ENCODE results near the gene U2AF1L4. TPM values are rescaled to one million over a fixed set of nuclear protein-coding genes. Genes with fewer than 3 reads are reported as not detected.

U2AF1L4 gene
- total and polyA plus RNA-seq, 3 experiments from 2014 or later, result 29.0 to 37.5 (median 32.2) TPM

DNA sequence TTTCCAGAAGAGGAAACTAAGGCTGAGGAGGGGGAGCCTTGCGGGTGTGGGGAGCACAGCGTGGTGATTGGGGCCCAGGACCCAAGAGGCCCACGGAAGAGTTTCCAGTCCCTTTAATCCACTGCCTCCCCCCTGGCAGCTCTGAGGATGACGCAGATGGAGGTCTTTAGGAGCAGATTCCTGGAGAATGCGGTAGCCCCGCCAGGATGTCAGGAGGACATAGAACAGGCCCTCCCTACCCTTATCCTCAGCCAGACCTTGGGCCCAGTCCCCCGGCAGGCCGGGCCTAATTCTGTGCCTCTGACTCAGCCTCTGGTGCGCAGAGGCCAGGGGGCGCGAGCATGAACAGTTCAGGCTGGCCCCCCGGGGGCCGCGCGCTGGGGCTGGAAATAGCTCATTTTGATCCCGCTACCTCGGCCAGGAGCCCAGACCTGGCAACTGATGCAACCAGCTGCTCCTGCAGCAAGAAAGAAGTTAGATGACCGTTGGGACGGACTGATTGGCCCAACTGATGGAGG lies 12.1 kb upstream of the U2AF1L4 start:
- Mint-ChIP-seq H3K4me1 (peaks cover 23 to 47% (median 24%) of the 10 kb centered on the region in 3 donors), H3K9me3 (peaks cover 0 to 2% (median 0%) of the 10 kb centered on the region in 5 donors), H3K27me3 (peaks cover 0 to 4% of the 10 kb centered on the region in 2 donors), H3K36me3 (peaks cover 3 to 49% (median 9%) of the 10 kb centered on the region in 3 donors), H3K4me3 (peak overlapping the region; percentile 93 to 100 (median 95)), H3K27ac (peak overlapping the region in 6 of 8 donors; percentile 14 to 98 (median 94))
- POLR2A ChIA-PET, result interaction anchor here (0.7 to 1.4 kb wide), 4 partner anchors 9 to 202 kb away, joined by 3 to 5 read pairs (median 4); partner anchors contain the start of gene LIN37
- peaks cover 22% of the 10 kb centered on the region for H3K4me1 ChIP-seq (ENCODE audit: insufficient read depth, low read length)
- CTCF ChIA-PET, result no interaction called here
- peak overlapping the region; percentile 45 for H3K4me3 ChIP-seq (ENCODE audit: low read length)
- peaks cover 12% of the 10 kb centered on the region for H3K36me3 ChIP-seq (ENCODE audit: insufficient read depth, low read length)
- no peak for DNase-seq
- H3K27ac ChIP-seq (ENCODE audit: low read depth, low read length), result peak overlapping the region; percentile 67
- H3K9me3 ChIP-seq (ENCODE audit: low read length), result no peaks in the 10 kb centered on the region
- no peaks in the 10 kb centered on the region for H3K27me3 ChIP-seq (ENCODE audit: insufficient read depth, low read length, poor library complexity, severe bottlenecking)

DNA sequence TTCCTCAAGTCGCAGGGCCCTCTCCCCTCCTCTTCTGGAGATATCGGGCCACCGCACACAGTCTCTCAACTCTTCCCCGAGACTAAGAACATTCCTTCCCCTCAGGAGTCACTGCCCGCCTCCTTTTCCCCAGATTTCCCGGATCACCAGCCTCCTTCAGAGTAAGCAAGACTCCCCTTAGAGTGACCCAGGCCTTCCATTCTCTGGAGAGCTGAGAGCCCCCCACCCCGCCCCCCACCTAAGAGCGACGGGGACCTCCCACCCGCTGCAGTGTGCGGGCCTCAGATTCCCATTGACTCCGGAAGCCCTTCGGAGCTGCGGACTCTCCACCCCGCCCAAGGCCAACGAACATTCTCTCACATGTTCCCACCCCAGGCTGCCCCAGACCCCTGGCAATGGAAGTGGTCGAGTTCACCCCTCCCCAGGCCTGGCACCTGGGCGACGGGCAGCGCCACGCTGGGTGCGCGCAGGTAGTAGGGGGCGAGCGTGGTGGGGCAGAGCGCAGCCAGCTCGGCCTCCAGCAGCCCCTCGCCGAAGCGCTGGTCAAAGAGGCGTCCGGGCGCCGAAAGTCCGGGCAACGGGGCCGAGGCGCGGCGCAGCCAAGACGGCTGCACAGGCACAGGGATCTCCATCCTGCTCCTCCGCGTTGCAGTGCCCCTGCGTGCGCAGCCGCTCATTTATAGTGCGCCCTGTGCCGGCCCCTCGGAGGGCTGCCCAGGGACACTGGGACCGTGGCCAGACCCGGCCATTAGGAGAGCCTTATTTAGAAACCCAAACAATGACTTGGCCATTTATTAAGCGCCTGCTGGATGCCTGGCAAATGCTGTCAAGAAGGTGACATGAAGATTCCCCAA lies 11.4 kb upstream of the U2AF1L4 start, which contains the start of gene HSPB6:
Gene HSPB6, minus strand, starts transcription at position 653 of the 854 bp plus-strand sequence. Its CDS starts 21 bp downstream, at position 632.
- Histone ChIP-seq H3K4me3 (ENCODE audit: low read length) (peak within 1 kb of the TSS; percentile 45), H3K9me3 (ENCODE audit: low read length) (no peaks in the 10 kb centered on the region), H3K27me3 (ENCODE audit: insufficient read depth, low read length, poor library complexity, severe bottlenecking) (no peaks in the 10 kb centered on the region), H3K4me1 (ENCODE audit: insufficient read depth, low read length) (peaks cover 22% of the 10 kb centered on the region), H3K27ac (ENCODE audit: low read depth, low read length) (peak within 1 kb of the TSS; percentile 67), H3K36me3 (ENCODE audit: insufficient read depth, low read length) (peaks cover 12% of the 10 kb centered on the region)
- CTCF ChIA-PET, result interaction anchor here (0.6 kb wide), 1 partner anchor 69 kb away, joined by 3 read pairs; no protein-coding TSS in a partner anchor
- peaks cover 0 to 2% (median 0%) of the 10 kb centered on the region in 5 donors for H3K9me3 Mint-ChIP-seq
- no peak for DNase-seq
- peak within 1 kb of the TSS; percentile 86 to 98 (median 94) for H3K27ac Mint-ChIP-seq
- POLR2A ChIA-PET, result interaction anchor here (1.0 to 1.4 kb wide), 3 partner anchors 8 to 16 kb away, joined by 3 to 5 read pairs (median 4); partner anchors contain the start of gene LIN37
- peaks cover 23 to 47% (median 24%) of the 10 kb centered on the region in 3 donors for H3K4me1 Mint-ChIP-seq
- peaks cover 3 to 45% (median 9%) of the 10 kb centered on the region in 3 donors for H3K36me3 Mint-ChIP-seq
- H3K27me3 Mint-ChIP-seq, result peaks cover 0 to 4% of the 10 kb centered on the region in 2 donors
- H3K4me3 Mint-ChIP-seq, result peak within 1 kb of the TSS; percentile 93 to 100 (median 95)

DNA sequence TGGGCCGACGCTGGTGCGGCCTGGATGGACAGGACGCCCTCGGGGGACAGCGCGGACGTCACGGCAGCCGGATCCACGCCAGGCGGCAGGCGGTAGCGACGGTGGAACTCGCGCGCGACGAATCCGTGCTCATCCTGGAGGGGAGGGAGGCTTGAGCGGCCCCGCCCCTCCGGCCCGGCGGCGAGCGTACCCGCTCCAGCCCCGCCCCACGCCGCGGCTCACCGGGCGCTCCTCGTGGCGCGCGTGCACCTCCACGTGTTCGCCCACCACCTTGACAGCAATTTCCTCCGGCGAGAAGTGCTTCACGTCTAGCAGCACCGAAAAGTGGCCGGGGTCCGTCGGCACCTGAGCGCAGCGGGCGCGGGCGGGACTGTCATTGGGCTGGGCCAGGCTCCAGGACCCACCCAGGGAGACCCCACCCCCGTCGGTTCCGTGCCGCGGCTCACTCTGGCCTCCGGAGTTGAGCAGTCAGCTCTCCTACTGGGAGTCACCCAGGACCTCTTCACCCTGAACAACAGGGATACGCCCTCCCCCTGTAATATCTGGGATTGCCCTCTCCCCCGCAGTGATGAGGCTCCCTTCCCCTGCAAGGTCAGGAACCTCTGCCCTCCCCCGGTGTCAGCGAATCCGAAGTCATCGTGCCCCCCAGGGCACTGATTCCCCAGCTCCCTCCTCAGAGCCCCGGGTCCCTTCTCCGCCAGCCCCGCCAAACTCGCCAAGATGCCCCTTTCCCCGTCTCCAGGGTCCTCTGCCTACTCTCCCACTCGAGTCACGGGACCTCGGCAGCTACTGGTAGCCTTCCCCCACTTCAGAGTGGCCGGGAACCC lies 10.5 kb upstream of the U2AF1L4 start:
- POLR2A ChIA-PET, result no interaction called here
- H3K4me3 ChIP-seq (ENCODE audit: low read length), result no peak overlapping the region
- Mint-ChIP-seq H3K4me3 (peak overlapping the region in 5 of 7 donors; percentile 17 to 55 (median 42)), H3K9me3 (peaks cover 0 to 2% (median 0%) of the 10 kb centered on the region in 5 donors), H3K36me3 (peaks cover 3 to 43% (median 9%) of the 10 kb centered on the region in 3 donors), H3K27me3 (peaks cover 0 to 4% of the 10 kb centered on the region in 2 donors), H3K4me1 (peaks cover 23 to 44% (median 24%) of the 10 kb centered on the region in 3 donors), H3K27ac (peak overlapping the region in 2 of 8 donors; percentile 12 to 33)
- no peaks in the 10 kb centered on the region for H3K27me3 ChIP-seq (ENCODE audit: insufficient read depth, low read length, poor library complexity, severe bottlenecking)
- no peak overlapping the region for H3K27ac ChIP-seq (ENCODE audit: low read depth, low read length)
- peaks cover 22% of the 10 kb centered on the region for H3K4me1 ChIP-seq (ENCODE audit: insufficient read depth, low read length)
- CTCF ChIA-PET, result no interaction called here
- no peaks in the 10 kb centered on the region for H3K9me3 ChIP-seq (ENCODE audit: low read length)
- peaks cover 8% of the 10 kb centered on the region for H3K36me3 ChIP-seq (ENCODE audit: insufficient read depth, low read length)
- peak in 4 of 5 donors; percentile 32 to 53 (median 38) for DNase-seq

DNA sequence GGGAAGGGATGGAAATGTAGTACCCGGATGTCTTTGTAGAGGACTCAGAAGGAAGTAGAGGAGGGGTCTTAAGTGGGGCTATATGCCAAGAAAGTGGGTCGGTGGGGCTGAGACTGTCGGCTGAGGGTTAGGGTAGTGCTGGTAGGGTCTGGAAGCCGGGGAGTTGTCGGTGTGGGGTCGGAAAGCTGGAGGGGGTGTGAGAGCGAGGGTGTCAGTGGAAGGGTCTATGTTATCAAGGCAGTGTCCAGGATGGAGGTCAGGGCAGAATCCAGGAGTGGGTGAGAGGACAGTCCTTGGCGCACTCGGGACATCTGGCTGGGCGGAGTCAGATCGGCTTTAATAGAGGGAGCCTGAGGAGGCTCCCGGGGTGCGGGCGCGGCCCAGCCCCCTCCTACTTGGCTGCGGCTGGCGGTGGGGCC lies 9.9 kb upstream of the U2AF1L4 start:
- ChIA-PET POLR2A (no interaction called here), CTCF (no interaction called here)
- DNase-seq, result no peak
- Histone ChIP-seq H3K27me3 (ENCODE audit: insufficient read depth, low read length, poor library complexity, severe bottlenecking) (no peaks in the 10 kb centered on the region), H3K4me3 (ENCODE audit: low read length) (no peak overlapping the region), H3K27ac (ENCODE audit: low read depth, low read length) (no peak overlapping the region), H3K36me3 (ENCODE audit: insufficient read depth, low read length) (peaks cover 7% of the 10 kb centered on the region), H3K9me3 (ENCODE audit: low read length) (no peaks in the 10 kb centered on the region), H3K4me1 (ENCODE audit: insufficient read depth, low read length) (peaks cover 22% of the 10 kb centered on the region)
- Mint-ChIP-seq H3K4me3 (peak overlapping the region in 3 of 7 donors; percentile 27 to 87 (median 44)), H3K4me1 (peaks cover 21 to 41% (median 24%) of the 10 kb centered on the region in 3 donors), H3K36me3 (peaks cover 3 to 41% (median 9%) of the 10 kb centered on the region in 3 donors), H3K27me3 (peaks cover 0 to 4% of the 10 kb centered on the region in 2 donors), H3K27ac (no peak overlapping the region), H3K9me3 (peaks cover 0 to 2% (median 0%) of the 10 kb centered on the region in 5 donors)

DNA sequence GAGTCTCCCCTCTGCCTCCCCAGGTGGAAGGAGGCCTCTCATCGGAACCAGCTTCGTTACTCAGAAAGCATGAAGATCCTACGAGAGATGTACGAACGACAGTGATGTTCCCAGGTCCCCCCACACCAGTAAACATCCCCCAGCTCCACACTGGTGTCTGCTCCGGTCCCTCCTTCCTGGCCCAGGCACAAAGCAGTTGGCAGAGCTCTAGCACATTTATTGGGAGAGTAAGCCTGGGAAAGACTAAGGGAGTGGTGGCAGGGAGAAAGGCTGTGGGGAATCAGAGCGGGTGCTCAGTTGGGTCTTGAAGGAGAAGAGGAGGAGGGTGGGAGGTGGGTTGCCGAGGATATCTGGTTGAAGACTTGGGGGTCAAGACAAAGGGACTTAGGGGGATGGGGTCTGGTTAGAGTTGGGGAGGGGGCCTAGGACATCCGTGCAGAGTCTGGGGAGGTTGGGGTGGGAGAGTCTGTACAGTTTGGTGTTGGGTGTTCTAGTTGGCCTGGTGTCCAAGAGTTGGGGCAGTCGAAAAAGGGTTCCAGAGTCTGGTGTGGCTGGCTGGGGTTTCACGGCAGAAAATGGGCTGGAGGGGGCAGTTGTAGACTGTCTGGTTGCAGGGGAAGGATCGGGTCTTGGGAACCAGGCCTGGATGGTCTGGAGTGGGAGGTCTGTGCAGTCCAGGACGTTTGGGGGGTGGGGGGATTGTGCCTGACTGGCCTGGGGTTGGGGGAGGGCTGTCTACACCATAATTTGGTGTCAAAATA lies 9.3 kb upstream of the U2AF1L4 start:
- H3K27me3 Mint-ChIP-seq, result peaks cover 0 to 4% of the 10 kb centered on the region in 2 donors
- H3K27ac ChIP-seq (ENCODE audit: low read depth, low read length), result no peak overlapping the region
- peak overlapping the region in 2 of 7 donors; percentile 30 to 87 for H3K4me3 Mint-ChIP-seq
- DNase-seq, result no peak
- peaks cover 22 to 40% (median 26%) of the 10 kb centered on the region in 3 donors for H3K4me1 Mint-ChIP-seq
- peaks cover 7% of the 10 kb centered on the region for H3K36me3 ChIP-seq (ENCODE audit: insufficient read depth, low read length)
- peak overlapping the region in 2 of 8 donors; percentile 11 to 57 for H3K27ac Mint-ChIP-seq
- ChIA-PET CTCF (no interaction called here), POLR2A (no interaction called here)
- no peak overlapping the region for H3K4me3 ChIP-seq (ENCODE audit: low read length)
- no peaks in the 10 kb centered on the region for H3K9me3 ChIP-seq (ENCODE audit: low read length)
- no peaks in the 10 kb centered on the region for H3K27me3 ChIP-seq (ENCODE audit: insufficient read depth, low read length, poor library complexity, severe bottlenecking)
- peaks cover 0 to 2% (median 0%) of the 10 kb centered on the region in 5 donors for H3K9me3 Mint-ChIP-seq
- peaks cover 27% of the 10 kb centered on the region for H3K4me1 ChIP-seq (ENCODE audit: insufficient read depth, low read length)
- H3K36me3 Mint-ChIP-seq, result peaks cover 3 to 39% (median 9%) of the 10 kb centered on the region in 3 donors

DNA sequence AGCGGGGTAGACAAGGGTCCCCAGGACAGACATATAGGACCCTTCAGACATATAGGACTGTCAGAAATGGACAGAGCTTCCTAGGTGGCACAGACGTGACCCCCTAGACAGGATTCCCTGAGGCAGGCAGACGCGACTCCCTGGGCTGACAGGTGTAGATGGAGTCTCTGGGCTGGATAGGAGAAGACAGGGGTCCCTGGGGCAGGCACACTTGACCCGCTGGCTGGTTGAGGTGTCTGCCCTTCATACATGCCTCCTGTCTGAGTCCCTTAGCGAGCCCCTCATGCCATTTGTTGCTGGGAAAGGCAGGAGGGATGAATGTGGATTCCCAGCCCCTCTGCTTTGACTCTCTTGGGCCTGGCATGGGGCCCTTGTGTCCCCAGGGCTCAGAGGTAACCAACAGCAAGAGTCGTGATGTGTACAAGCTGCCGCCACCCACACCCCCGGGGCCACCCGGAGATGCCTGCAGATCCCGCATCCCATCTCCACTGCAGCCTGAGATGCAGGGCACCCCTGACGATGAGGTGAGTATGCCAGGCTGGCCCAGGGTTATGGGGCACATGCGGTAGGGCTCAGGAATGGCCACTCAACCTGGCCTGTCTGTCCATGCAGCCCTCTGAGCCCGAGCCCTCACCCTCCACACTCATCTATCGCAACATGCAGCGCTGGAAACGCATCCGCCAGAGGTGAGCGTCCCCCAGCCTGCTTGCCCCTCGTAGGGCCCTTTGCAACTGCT lies 8.6 kb upstream of the U2AF1L4 start:
- Mint-ChIP-seq H3K36me3 (peaks cover 3 to 38% (median 9%) of the 10 kb centered on the region in 3 donors), H3K4me1 (peaks cover 23 to 39% (median 24%) of the 10 kb centered on the region in 3 donors), H3K9me3 (peaks cover 0 to 2% (median 0%) of the 10 kb centered on the region in 5 donors), H3K27ac (peak overlapping the region in 2 of 8 donors; percentile 11 to 57), H3K4me3 (peak overlapping the region in 2 of 7 donors; percentile 23 to 50), H3K27me3 (peaks cover 0 to 4% of the 10 kb centered on the region in 2 donors)
- DNase-seq, result no peak
- H3K9me3 ChIP-seq (ENCODE audit: low read length), result no peaks in the 10 kb centered on the region
- ChIA-PET CTCF (no interaction called here), POLR2A (no interaction called here)
- H3K27me3 ChIP-seq (ENCODE audit: insufficient read depth, low read length, poor library complexity, severe bottlenecking), result no peaks in the 10 kb centered on the region
- no peak overlapping the region for H3K4me3 ChIP-seq (ENCODE audit: low read length)
- no peak overlapping the region for H3K27ac ChIP-seq (ENCODE audit: low read depth, low read length)
- peaks cover 7% of the 10 kb centered on the region for H3K36me3 ChIP-seq (ENCODE audit: insufficient read depth, low read length)
- H3K4me1 ChIP-seq (ENCODE audit: insufficient read depth, low read length), result peaks cover 27% of the 10 kb centered on the region
